Iris pigment epithelial cell (primary cell): Measurements from ENCODE around the gene PPP2R2B.

ENCODE experiments used
- DNase-seq: peaks from one replicate; pipeline ENCODE4 v3.0.0-alpha.2; 2011; ENCODE audit warnings: low read depth

Gene PPP2R2B

GRCh38 chr5:146781157-146781556 is 97.4 kb downstream of the PPP2R2B start:
- DNase-seq = no peak

GRCh38 chr5:146779211-146779869 is 99.2 kb downstream of the PPP2R2B start:
- no peak for DNase-seq

- no peak for DNase-seq
Measured at GRCh38 chr5:146778795-146779194, 99.8 kb downstream of the PPP2R2B start.

GRCh38 chr5:146778261-146778660 is 100.3 kb downstream of the PPP2R2B start:
- no peak for DNase-seq

GRCh38 chr5:146772881-146773466 is 105.6 kb downstream of the PPP2R2B start:
- no peak for DNase-seq

GRCh38 chr5:146770980-146771379 is 107.6 kb downstream of the PPP2R2B start:
- no peak for DNase-seq

- DNase-seq = no peak
Measured at GRCh38 chr5:146770546-146770945, 108.0 kb downstream of the PPP2R2B start.

GRCh38 chr5:146767534-146767933 is 111.0 kb downstream of the PPP2R2B start:
- DNase-seq = no peak

- no peak for DNase-seq
Measured at GRCh38 chr5:146766013-146766412, 112.5 kb downstream of the PPP2R2B start.

- DNase-seq = no peak
Measured at GRCh38 chr5:146765089-146765832, 113.3 kb downstream of the PPP2R2B start.

GRCh38 chr5:146762830-146763229 is 115.7 kb downstream of the PPP2R2B start:
- DNase-seq = no peak

- no peak for DNase-seq
Measured at GRCh38 chr5:146761811-146762210, 116.7 kb downstream of the PPP2R2B start.

GRCh38 chr5:146758938-146759337 is 119.6 kb downstream of the PPP2R2B start:
- DNase-seq = peak; percentile 3

GRCh38 chr5:146758076-146758475 is 120.5 kb downstream of the PPP2R2B start:
- no peak for DNase-seq

- no peak for DNase-seq
Measured at GRCh38 chr5:146756546-146756945, 122.0 kb downstream of the PPP2R2B start.

GRCh38 chr5:146755793-146756192 is 122.8 kb downstream of the PPP2R2B start:
- no peak for DNase-seq

- no peak for DNase-seq
Measured at GRCh38 chr5:146754621-146755020, 123.9 kb downstream of the PPP2R2B start.

- no peak for DNase-seq
Measured at GRCh38 chr5:146753641-146754040, 124.9 kb downstream of the PPP2R2B start.

GRCh38 chr5:146751781-146752401 is 126.7 kb downstream of the PPP2R2B start:
- DNase-seq = no peak

GRCh38 chr5:146751054-146751453 is 127.5 kb downstream of the PPP2R2B start:
- peak; percentile 37 for DNase-seq

GRCh38 chr5:146748533-146748932 is 130.0 kb downstream of the PPP2R2B start:
- no peak for DNase-seq

- no peak for DNase-seq
Measured at GRCh38 chr5:146745931-146746577, 132.5 kb downstream of the PPP2R2B start.
